HG02763 (cell line): ENCODE measurements around the gene UBE2E2.

Source experiments
- ATAC-seq: cut with Tn5 transposase; IDR thresholded peaks from one replicate; pipeline ENCODE4 v1.9.1; 2021; ENCODE audit warnings: mild to moderate bottlenecking, moderate library complexity; ENCODE audit not compliant: unreplicated experiment

Gene UBE2E2

DNA sequence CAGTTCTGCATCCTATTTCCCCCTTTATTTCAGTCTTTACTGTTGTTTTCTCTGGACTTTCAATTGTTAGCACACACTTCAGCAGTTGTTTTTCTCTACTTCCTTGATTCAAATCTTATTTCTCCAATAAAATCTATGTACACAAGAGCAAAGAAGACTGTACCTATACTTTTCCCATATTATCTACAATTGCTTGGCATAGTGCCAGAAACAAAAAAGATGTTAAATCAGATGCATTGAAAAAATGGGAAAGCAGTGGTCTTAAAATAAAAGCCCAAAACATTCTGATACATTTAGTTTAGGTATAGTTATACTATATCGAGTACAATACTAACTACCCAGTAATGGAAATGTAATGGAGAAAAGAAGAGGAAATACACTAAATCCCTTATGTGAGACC, 265.1 kb downstream of the UBE2E2 start:
- ATAC-seq: no peak

DNA sequence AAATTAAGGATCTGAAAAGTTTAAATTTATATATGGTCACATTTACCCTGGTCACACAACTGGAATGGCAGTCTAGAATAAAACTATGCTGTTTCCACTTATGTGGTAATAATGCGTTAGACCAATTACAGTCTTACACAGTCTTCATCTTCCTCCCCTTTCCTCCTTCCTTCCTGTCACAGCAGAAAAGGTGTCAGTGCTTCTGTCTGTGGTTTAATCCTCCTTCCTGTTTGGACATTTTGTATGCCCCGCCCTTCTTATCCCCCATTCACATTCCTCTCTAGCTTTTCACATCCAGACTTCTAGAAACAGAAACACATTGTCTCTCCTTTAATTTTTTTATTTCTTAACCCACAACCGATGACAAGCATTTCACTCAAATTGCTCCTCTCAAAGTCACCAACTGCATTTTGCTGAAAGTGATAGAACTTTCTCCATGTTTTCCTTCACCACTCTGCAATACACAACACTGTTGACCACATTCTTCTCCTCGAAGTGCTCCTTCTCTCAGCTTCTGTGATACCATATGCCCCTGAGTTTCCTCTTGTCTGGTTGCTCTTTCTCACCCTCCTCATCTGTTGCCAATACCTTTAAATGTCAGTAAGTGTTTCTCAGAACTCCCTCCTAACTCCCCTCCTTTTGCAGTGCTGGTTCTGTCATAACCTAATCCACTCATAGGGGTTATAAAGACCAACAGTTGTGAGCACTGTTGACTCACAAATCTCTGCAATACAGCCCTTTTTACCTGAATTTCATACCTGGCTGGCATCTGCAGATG, 271.6 kb downstream of the UBE2E2 start:
- no peak for ATAC-seq

DNA sequence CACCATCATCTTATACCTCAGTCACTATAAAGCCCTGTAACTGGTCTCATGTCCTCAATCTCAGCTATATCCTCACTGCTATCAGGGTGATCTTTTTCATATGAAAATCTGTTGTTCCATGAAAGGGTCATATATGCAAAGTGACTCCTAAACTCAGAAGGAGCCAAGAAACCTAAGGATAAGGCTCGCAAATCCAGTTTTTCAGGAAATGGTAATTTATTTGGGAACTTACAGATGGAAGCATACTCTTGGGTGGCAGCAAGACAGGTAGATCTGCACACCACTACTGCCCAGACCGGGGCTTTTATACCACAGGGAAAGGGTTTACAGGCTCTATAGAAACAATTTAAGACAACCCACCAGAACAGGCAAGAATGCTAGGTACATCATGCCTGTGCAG, 272.3 kb downstream of the UBE2E2 start:
- no peak for ATAC-seq

DNA sequence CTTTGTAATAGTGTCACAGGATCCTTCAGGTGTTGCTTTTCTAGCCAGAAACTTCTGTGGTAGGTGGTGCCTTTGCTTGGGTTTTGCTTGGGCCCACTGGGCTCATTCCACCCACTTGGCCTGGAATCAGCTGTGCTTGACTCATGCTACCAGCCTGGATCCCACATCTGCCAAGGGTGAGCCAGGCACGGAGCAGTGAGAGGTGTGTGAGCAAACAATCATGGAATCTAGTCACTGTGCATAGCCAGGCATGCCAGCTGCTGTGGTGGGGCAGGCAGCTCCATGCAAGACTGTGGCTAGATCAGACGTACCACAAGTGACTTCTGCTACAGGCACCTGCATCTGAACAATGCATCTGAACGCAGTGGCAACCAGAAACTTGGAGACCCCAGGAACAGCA, 275.9 kb downstream of the UBE2E2 start:
- no peak for ATAC-seq

DNA sequence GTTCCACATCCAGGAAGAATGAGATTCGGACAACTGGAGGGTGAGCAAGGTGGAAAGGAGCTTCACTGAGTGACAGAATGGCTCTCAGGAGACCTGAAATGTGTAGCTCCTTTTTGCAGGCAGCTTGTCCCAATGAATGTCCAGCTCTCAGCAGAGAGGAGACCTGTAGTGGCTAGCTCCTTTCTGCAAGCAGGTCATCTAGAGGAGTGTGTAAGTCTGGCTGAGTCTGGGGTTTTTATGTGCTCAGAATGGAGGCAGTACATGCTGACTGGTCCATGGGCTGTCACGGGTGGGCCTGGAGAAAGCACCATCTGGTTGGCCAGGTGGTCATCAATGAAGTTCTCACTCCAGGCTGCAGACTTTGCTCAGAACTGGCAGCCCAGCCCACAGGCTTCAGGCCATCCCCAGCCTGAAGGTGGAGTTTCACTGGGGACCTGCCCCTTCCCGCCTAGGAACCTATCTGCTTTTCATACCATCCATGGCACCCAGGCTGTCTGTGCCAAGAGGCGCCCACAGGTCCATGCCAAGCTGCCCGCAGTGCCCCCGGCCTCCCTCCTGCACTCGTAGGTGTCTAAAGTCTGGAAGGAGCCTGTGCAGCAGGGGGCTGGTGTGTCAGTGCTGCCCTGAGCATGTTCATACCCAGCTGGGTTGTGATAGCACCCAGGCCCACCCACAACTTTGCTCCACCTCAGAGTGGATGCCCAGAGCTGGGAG, 276.6 kb downstream of the UBE2E2 start:
- no peak for ATAC-seq

DNA sequence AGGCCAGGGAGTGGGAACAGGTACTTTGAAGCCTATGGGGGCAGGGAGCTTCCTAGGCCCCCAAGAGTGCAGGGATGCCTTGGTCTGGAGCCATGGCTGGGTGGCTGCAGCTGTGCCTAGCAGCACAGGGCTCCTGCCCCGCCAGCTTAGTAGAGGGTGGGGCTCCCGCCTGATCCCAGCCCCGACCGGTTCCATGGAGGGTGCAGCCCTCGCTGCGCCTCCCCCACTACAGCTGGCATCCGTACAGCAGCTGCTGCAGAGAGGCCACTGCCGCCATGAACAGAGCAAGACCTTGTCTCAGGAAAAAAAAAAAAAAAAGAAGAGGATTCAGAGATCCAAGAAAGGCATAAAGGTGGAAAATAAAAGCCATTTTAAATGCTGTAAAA, 277.2 kb downstream of the UBE2E2 start:
- ATAC-seq: no peak

DNA sequence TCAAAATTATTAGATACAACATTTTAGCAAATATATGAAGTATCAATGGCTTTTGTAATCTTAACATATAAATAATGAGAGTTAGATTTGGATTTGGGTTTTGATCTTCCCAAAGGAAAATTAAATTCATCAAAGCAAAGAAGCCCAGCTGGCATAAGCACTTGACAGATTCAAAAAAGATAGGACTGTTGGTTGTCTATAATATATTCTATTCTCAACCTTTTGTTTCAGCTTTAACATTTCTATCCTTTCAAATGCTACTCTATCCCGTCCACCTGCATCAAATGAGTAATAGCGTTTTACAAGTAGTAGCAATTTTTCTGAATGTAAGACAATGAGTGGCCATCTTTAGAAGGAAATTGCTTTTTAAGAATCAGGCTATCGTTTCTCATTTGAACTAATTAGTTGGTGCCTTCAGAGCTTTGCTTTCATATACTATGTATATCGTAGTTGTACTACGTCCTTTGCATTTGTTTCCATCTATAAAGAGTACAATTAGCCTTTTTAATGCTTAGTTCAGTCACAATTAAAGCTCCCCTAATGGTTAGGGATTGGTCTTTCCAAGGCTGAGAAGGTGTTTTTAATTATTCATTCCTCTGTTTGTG, 278.0 kb downstream of the UBE2E2 start:
- ATAC-seq: no peak

DNA sequence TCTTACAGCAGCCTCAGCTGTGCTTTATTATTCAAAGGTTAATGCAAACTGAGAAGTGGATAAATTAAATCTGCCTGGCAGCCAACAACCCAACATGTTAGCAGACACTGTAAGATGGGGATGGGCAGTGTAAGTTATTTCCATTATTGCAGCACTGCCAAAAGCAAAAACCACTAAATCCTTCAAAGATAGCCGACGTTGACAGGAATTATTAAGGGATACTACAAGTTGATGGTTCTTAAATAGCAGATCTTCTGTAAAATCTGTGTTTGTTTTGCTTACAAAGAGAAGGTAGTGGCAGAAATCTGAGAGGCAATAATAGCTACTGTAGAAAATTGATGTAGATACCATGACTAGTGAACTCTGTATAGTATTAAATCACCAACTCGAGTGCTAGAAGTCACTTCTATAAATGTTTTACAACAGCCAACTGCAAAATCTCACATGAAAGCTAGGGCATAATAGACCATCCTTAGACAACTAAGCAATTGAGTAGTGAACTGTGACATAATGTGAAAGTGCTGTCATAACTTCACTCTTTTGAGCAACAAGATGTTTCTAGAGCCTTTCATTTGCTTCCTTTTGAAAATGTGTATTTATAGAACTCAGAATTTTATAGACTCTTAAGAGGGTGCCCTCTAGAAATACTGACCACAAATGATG, 278.6 kb downstream of the UBE2E2 start:
- ATAC-seq: no peak

DNA sequence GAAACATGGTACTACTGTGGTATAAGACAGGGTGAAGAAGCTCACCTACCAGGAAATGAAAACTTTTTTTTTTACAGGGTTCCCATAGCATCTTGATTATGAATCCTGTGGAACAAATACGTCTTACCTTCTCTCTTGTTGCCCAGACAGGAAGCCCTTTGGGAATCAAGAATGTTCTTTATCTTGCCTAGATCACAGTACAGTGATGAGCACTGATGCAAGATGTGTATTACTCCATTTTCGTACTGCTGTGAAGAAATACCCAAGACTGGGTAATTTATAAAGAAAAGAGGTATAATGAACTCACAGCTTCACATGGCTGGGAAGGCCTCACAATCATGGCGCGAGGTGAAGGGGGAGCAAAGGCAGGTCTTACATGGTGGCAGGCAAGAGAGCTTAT, 281.3 kb downstream of the UBE2E2 start:
- no peak for ATAC-seq

DNA sequence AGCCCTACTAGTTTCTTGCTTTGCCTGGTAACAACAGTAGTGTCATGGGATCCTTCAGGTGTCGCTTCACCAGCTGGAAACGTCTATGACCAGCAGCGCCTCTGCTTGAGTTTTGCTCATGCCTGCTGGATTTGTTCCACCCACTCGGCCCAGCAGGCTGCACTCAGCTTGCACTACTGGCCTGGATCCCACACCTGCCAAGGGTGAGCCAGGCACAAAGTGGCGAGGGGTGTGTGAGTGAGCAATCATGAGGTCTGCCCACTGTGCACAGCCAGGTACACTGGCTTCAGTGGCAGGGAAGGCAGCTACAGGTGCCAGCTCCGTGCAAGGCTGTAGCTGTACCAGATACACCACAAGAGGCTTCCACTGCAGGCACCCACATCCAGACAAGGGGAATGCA, 282.8 kb downstream of the UBE2E2 start:
- ATAC-seq: no peak

DNA sequence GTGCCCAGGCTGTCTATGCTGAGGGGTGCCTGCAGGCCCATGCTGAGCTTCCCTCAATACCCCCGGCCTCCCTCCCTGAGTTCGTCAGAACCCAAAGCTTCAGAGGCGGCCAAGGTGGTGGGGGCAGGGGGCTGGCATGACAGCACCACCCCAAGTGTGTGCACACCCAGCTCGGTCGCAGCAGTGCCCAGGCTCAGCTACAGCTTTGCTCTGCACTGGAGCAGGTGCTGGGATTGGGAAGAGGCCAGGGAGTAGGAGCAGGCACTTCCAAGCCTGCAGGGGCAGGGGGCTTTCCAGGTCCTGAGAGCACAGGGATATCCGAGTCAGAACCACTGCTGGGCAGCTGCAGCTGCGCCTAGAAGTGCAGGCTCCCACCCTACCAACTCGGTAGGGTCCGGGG, 283.9 kb downstream of the UBE2E2 start:
- ATAC-seq: no peak

DNA sequence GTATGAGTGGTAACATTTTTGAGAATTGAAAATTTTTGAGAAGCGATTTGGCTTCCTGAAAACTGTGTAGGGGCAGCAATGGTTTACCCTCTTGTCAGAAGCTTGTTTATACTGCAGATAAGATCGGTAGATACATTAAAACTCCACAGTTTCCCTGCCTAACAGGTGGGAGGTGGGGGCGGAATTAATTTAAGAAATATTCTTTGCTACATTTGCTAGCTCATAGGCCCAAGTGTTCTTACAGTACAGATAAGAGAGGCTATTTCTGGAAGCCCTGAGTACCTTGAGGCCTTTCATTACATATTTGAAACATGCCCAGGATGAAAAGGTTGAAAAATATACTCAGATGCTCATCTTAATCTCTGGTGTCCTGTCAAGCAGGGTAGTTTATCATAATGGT, 285.5 kb downstream of the UBE2E2 start:
- ATAC-seq: no peak

DNA sequence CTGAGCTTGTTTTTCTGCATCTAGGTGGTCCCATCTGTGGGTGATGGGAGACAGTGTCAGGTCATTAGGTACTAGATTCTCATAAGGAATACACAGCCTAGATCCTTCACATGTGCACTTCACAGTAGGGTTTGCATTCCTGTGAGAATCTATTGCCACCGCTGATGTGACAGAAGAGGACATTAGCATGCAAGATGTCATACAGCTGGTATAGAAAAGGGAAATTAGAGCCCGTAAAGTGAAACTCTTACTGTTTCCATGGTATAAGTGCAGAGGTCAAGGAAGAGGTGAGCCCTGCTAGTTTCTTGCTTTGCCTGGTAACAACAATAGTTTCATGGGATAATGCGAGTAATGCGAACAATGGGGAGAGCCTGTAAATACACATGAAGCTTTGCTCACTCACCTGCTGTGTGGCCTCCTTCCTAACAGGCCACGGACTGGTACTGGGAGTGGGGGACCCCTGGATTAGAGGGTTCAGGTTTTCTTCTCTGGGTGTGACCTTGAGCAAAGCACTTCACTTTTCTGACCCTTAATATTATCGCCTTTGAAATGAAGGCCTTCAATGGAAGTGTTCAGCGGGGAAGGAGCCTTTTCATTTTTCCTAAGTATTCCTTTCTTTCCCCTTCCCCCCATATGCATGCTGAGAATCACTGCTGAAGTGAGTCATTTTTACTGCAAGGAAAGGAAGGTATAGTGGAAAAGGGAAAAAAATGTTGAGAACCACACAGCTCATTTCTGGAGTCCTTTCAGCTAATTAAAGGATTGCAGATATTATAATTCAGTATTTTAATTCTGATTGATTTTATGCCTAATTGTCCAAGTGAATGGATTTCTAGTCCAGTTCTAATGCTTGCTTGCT, 286.4 kb downstream of the UBE2E2 start:
- ATAC-seq: no peak

DNA sequence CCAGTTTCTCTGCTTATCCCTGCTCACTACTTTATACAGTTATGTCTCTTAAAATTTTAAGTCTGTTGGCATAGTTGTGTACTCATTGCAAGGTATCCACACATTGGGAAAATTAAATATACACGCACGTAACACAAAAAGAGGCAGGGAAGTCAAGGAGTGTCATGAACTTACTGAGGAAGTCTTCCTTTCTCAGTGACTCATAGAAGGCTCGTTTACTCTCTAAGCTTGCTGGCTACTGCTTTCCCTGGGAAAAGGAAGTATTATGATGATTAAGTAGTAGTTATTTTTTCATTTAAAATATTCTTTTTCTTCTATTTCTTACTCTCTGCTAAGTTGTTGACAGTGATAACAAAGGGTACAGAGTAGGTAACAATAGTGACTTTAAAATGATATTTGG, 287.3 kb downstream of the UBE2E2 start:
- no peak for ATAC-seq

DNA sequence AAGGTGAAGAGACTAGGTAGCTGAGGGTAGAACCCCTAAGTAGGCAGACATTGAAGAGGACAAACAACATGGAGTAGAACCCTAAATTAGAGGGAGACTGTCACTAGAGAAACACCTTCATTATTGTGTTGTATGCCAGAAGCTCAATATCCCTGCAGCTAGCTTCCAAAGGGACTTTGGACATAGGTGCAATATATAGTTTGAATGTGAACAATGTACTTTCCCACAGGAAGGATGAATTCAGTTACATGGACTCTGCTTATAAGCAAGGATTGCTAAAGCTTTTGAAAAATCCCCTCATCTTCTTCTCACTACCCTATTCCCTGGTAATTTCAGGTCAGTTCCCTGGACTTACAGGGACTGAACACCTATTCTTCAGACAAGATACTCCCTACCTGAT, 288.9 kb downstream of the UBE2E2 start:
- no peak for ATAC-seq

DNA sequence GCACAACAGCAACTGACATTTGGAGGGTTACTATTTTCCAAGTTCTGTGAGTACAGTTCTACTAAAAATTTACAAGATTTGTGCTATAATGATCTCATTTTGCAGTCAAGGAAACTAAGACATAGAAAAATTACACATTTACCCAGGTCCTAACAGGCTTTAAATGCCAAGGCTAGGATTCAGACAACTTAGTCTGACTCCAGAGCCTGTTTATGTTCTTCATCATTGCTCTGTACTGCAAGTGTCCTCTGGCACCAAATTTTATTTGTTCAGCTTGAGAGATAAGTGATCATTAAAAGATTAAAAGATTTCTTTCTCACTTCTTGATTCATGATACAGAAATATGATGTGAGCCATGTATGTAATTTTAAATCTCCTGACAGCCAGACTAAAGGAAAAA, 290.8 kb downstream of the UBE2E2 start:
- ATAC-seq: no peak

DNA sequence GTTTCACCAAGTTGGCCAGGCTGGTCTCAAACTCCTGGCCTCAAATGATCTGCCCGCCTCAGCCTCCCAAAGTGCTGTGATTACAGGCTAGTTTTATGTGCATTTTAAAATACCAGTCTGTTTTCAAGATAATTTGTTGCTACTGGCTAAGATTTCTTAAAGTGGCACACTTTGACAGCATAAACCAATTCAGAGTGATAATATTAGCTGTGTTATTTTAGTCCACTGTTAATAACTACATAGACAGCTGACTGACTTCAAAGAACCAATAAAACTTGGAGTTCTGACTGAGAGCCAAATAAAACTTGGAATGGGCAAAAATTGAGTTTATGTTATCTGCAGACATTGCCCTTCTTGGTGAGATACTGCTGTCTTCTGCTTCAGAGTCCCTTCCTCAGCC, 291.8 kb downstream of the UBE2E2 start:
- no peak for ATAC-seq

DNA sequence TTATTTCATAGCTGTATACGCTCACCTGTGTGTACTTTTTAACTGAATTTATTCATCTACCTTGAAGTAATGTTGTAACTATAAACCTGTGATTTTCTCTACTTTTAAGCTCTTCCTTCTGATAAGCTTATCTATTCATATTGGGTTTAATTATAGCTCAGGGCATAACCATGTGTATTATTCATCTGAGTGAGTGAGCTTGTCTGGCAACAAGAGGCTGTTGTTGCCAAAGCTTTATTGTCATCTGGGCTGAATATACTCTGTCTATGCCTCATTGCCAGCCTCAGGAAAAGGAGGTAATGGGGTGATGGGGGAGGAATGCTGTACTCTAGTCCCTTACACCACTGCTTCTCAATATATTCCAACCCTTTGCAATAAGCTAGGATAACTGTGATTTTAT, 292.4 kb downstream of the UBE2E2 start:
- no peak for ATAC-seq

DNA sequence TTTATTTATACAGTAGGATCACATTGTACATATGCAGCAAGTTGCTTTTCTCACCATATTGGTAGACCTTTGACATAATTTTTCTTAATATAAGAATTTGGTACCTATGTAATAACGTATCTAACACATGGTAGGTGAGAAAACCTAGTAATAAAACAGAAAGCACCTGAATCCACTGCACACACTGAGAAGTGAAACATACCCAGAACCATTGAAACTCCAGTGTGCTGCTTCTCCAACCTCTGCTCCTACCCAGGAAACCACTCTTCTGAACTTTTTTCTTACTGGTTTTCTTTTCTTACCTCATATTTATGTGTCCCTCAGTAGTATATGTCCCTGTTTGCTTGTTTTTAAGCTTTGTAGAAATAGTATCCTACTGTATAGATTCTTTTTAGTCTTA, 293.0 kb downstream of the UBE2E2 start:
- ATAC-seq: peak; percentile 60

DNA sequence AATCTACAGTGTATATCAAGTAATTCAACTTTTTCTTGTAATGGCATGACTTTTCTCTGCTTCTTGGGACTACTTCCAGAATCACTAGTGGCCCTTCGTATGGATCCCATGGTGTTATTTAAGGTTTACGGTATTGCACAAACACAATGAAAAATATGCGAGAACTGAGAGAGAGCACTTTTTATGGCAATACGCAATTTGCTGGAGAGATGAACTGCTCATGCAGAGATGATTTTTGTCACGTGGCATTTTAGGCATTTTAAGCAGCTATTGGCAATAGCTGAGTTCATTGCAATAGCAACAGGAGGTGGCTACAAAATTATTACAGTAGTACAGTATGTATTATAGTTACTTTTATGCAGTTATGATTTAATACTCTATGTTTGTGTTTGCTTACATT, 294.0 kb downstream of the UBE2E2 start:
- ATAC-seq: no peak
